HepG2 (cell line): ENCODE measurements around the gene ALK. TPM values are rescaled to one million over a fixed set of nuclear protein-coding genes. Genes with fewer than 3 reads are reported as not detected.

Source experiments
- ATAC-seq: fragments of 200-7000 bp; cut with Tn5 transposase; 3 replicates; pipeline ENCODE4 v1.9.1; 2020; ENCODE audit warnings: mild to moderate bottlenecking, moderate library complexity
- BruUV-seq: library from RNA; stranded (reverse); fragments of 400-500 nt; replicated peaks from 2 replicates; lab custom pipeline; 2021; lab: Mats Ljungman, UMichigan
- CTCF ChIA-PET: fragments of 300-600 bp; formaldehyde crosslinking; extraction: SDS; loops from one replicate; lab custom pipeline; 2021; ENCODE audit warnings: low total read pairs, inconsistent platforms, low intra/inter-chr PET ratio; lab: Yijun Ruan, JAX
- POLR2A ChIA-PET: fragments of 350-600 bp; sonication (Branson Sonifier 250); formaldehyde crosslinking; loops from one replicate; lab custom pipeline; 2020; ENCODE audit warnings: antibody characterized with exemption, inconsistent platforms; lab: Yijun Ruan, JAX
- DNase-seq: peaks from one replicate; pipeline ENCODE4 v3.0.0-alpha.2; 2015; ENCODE audit warnings: low spot score
- FAIRE-seq: peaks from 3 replicates; lab custom pipeline; 2011; peaks lifted over from hg19 to GRCh38; lab: Jason Lieb, UNC
- H2AFZ ChIP-seq: one replicate; pipeline ENCODE4 v1.6.1; 2011; ENCODE audit warnings: low read length, inconsistent platforms
- H3K27ac ChIP-seq: fragments of 300-600 bp; 3 replicates; pipeline ENCODE4 v1.8.0; 2011; ENCODE audit warnings: mixed run types, mild to moderate bottlenecking, mixed read lengths, low read length, inconsistent platforms; ENCODE audit not compliant: insufficient read depth; ENCODE audit errors: extremely low read length
- H3K27me3 ChIP-seq, 2 experiments: fragments of 200-600 bp in 1 of 2; 2 replicates in 1 of 2; 3 replicates in 1 of 2; pipeline versions ENCODE4 v1.6.0 to v1.8.0; 2011; ENCODE audit warnings: low read length in 2 of 2, mild to moderate bottlenecking in 2 of 2, moderate library complexity in 2 of 2, inconsistent platforms in 1 of 2; ENCODE audit not compliant: insufficient read depth in 2 of 2, control insufficient read depth in 1 of 2
- H3K36me3 ChIP-seq, 2 experiments: fragments of 200-600 bp in 1 of 2; replicated peaks in 1 of 2; 2 replicates in 1 of 2; 3 replicates in 1 of 2; pipeline versions ENCODE4 v1.5.1 to v1.8.0; 2011; ENCODE audit warnings: low read length in 2 of 2, inconsistent platforms in 1 of 2; ENCODE audit not compliant: insufficient read depth in 2 of 2, control insufficient read depth in 1 of 2
- H3K4me1 ChIP-seq: 2 replicates; pipeline ENCODE4 v1.5.1; 2012; ENCODE audit warnings: low read length, inconsistent platforms; ENCODE audit not compliant: insufficient read depth
- H3K4me2 ChIP-seq: 2 replicates; pipeline ENCODE4 v1.6.0; 2011; ENCODE audit warnings: low read depth, low read length, inconsistent platforms
- H3K4me3 ChIP-seq, 3 experiments: fragments of 200-600 bp in 1 of 3; sonication (generic), shearing (Covaris generic) in 1 of 3; replicated peaks in 1 of 3; 2 replicates each; pipeline ENCODE4 v1.5.1; 2011 to 2016; ENCODE audit warnings: low read length in 3 of 3, inconsistent platforms in 2 of 3, low read depth in 2 of 3, mild to moderate bottlenecking in 2 of 3, control low read depth in 1 of 3, mixed read lengths in 1 of 3; ENCODE audit not compliant: insufficient read depth in 1 of 3
- H3K79me2 ChIP-seq: one replicate; pipeline ENCODE4 v1.6.1; 2011; ENCODE audit warnings: low read length, inconsistent platforms; ENCODE audit not compliant: insufficient read depth
- H3K9ac ChIP-seq: 2 replicates; pipeline ENCODE4 v1.6.0; 2011; ENCODE audit warnings: mild to moderate bottlenecking, low read depth, low read length, inconsistent platforms; ENCODE audit not compliant: insufficient read depth
- H3K9me3 ChIP-seq: 2 replicates; pipeline ENCODE4 v1.5.1; 2012; ENCODE audit warnings: mild to moderate bottlenecking, low read length
- H4K20me1 ChIP-seq: 2 replicates; pipeline ENCODE4 v1.6.0; 2011; ENCODE audit warnings: inconsistent platforms, mild to moderate bottlenecking, low read length, moderate library complexity; ENCODE audit not compliant: insufficient read depth
- AGO1 ChIP-seq: fragments of 200-400 bp; formaldehyde crosslinking; IDR thresholded peaks from 2 replicates; pipeline ENCODE4 v1.6.1; 2017; ENCODE audit warnings: mild to moderate bottlenecking, low read depth, low read length, moderate library complexity; ENCODE audit not compliant: poor library complexity, severe bottlenecking
- HOXA3 ChIP-seq: sonication (generic); formaldehyde crosslinking; IDR thresholded peaks from 2 replicates; pipeline ENCODE4 v1.5.0; 2020; ENCODE audit warnings: missing genetic modification reagents
- SIN3A ChIP-seq: IDR thresholded peaks from 2 replicates; pipeline ENCODE4 v1.6.1; 2011; ENCODE audit warnings: low read depth, mild to moderate bottlenecking, control low read depth, low read length, borderline replicate concordance
- WGBS: methylation state at CpG from one replicate; pipeline ENCODE4 v1.1.6; 2017; ENCODE audit warnings: low lambda C conversion rate; 5-methylcytosine and 5-hydroxymethylcytosine counted together
- in situ Hi-C: cut with HindIII; loops from 2 replicates; pipeline ENCODE4 v1.10.0; 2017; ENCODE audit warnings: low pct_unique_long_range_greater_than_20kb; ENCODE audit not compliant: extremely low pct_ligation_motif_present
- intact Hi-C: fragments of 100-400 bp; cut with micrococcal nuclease; formaldehyde crosslinking; loops from one replicate; pipeline ENCODE4 v1.10.0; 2022; ENCODE audit not compliant: unreplicated experiment
- polyA plus RNA-seq, 8 experiments: library from polyadenylated mRNA; depleted of rRNA in 3 of 8; stranded (reverse) in 7 of 8; unstranded in 1 of 8; fragments of >200 nt; fragmentation: Illumina TruSeq in 4 of 8; extraction: Trizol in 4 of 8; gene quantifications; 2 replicates each; pipeline versions ENCODE4 v1.2.1 to v1.2.3, GENCODE V29; 2011 to 2016; ENCODE audit warnings: low read depth in 4 of 8, missing spikeins in 1 of 8, mixed read lengths in 1 of 8; ENCODE audit not compliant: insufficient read depth in 1 of 8
- total RNA-seq, 5 experiments: library from RNA; depleted of rRNA; stranded (reverse); fragments of >200 nt; fragmentation: Illumina TruSeq; extraction: Trizol; gene quantifications; 2 replicates each; pipeline ENCODE4 v1.2.3, GENCODE V29; 2016; ENCODE audit warnings: low read depth in 1 of 5
- TF ChIP-seq, protein P1 (sequence below): sonication (generic); formaldehyde crosslinking; IDR thresholded peaks from 2 replicates; pipeline ENCODE4 v1.5.1; 2020; ENCODE audit warnings: mild to moderate bottlenecking, missing genetic modification reagents, borderline replicate concordance
- TF ChIP-seq, protein P2 (sequence below): sonication (generic); formaldehyde crosslinking; IDR thresholded peaks from 2 replicates; pipeline ENCODE4 v1.8.0; 2022; ENCODE audit warnings: missing genetic modification reagents, mild to moderate bottlenecking, moderate library complexity, borderline replicate concordance
- TF ChIP-seq, protein P3 (sequence below): sonication (generic); formaldehyde crosslinking; IDR thresholded peaks from 2 replicates; pipeline ENCODE4 v1.4.0; 2020; ENCODE audit warnings: missing genetic modification reagents, mild to moderate bottlenecking, borderline replicate concordance

Gene ALK
- total and polyA plus RNA-seq, 2 of the 13 experiments (the other 11 are each of a cell fraction or from before 2014, with no cell fraction given): not detected

DNA sequence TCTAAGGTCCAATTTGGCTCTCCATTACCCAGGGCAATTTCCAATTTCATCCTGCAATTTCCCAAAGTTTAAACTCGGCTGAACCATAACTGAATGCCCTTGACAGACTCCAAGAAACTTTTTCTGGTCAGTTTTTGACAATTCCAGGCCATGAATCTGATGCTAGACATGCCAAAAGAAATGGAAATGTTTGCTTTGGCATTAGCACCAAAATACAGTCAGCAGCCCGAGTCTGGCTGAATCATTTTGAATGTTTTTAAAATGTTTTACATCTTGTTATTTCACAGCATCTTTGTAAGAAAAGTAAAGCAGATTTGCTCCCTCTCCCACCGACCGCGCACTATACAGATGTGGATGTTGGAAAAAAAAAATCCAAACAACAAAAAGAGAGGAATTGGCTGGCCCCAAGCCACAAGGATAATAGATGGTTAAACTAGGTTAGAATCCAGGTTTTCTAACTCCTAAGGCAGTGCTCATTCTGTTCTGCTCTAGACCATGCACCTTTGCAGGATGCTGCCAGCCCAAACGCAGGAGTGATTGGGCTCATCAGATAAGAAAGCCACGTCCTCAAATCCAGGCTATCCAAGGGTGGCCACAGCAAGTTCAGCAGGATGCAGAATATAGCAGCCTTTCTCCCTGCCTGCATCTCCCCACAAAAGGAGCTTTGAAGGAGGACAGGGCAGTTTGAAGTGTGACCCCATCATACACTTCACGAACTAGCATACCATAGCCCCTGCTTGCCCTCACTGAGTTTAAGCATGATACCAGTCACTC lies 167.5 kb downstream of the ALK start:
- FAIRE-seq: no peak
- Histone ChIP-seq H3K36me3 (no peaks in the 10 kb centered on the region), H3K9me3 (no peaks in the 10 kb centered on the region), H3K4me3 (no peak overlapping the region), H3K4me1 (no peaks in the 10 kb centered on the region), H3K79me2 (no peaks in the 10 kb centered on the region), H4K20me1 (no peaks in the 10 kb centered on the region), H3K27ac (no peak overlapping the region), H3K27me3 (peaks cover 0 to 13% of the 10 kb centered on the region in 2 experiments; a peak in 3 of 5 replicates), H3K4me2 (no peak overlapping the region), H2AFZ (no peak overlapping the region), H3K9ac (no peak overlapping the region)
- in situ Hi-C loops (no loop called here), intact Hi-C loops (no loop called here)
- ATAC-seq: no peak
- 35% methylated on average over 8 of the region's 8 CpGs for WGBS
- DNase-seq: no peak
- TF ChIP-seq, protein P1, sequence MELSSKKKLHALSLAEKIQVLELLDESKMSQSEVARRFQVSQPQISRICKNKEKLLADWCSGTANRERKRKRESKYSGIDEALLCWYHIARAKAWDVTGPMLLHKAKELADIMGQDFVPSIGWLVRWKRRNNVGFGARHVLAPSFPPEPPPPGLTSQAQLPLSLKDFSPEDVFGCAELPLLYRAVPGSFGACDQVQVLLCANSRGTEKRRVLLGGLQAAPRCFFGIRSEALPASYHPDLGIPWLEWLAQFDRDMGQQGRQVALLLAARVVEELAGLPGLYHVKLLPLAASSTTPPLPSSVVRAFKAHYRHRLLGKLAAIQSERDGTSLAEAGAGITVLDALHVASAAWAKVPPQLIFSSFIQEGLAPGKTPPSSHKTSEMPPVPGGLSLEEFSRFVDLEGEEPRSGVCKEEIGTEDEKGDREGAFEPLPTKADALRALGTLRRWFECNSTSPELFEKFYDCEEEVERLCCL (CRISPR knock-in tag): no peak
- TF ChIP-seq, protein P2, sequence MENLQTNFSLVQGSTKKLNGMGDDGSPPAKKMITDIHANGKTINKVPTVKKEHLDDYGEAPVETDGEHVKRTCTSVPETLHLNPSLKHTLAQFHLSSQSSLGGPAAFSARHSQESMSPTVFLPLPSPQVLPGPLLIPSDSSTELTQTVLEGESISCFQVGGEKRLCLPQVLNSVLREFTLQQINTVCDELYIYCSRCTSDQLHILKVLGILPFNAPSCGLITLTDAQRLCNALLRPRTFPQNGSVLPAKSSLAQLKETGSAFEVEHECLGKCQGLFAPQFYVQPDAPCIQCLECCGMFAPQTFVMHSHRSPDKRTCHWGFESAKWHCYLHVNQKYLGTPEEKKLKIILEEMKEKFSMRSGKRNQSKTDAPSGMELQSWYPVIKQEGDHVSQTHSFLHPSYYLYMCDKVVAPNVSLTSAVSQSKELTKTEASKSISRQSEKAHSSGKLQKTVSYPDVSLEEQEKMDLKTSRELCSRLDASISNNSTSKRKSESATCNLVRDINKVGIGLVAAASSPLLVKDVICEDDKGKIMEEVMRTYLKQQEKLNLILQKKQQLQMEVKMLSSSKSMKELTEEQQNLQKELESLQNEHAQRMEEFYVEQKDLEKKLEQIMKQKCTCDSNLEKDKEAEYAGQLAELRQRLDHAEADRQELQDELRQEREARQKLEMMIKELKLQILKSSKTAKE (CRISPR knock-in tag): no peak
- TF ChIP-seq, protein P3, sequence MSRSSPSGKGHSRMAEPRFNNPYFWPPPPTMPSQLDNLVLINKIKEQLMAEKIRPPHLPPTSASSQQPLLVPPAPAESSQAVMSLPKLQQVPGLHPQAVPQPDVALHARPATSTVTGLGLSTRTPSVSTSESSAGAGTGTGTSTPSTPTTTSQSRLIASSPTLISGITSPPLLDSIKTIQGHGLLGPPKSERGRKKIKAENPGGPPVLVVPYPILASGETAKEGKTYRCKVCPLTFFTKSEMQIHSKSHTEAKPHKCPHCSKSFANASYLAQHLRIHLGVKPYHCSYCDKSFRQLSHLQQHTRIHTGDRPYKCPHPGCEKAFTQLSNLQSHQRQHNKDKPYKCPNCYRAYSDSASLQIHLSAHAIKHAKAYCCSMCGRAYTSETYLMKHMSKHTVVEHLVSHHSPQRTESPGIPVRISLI (CRISPR knock-in tag): no peak
- TF ChIP-seq AGO1 (no peak), SIN3A (no peak), HOXA3 (CRISPR knock-in tag) (no peak)
- BruUV-seq: no TSS peak
- POLR2A ChIA-PET: no interaction called here
- CTCF ChIA-PET: no interaction called here
